GM19397 (cell line): Measurements from ENCODE around the gene FEN1.

Experiments used
- ATAC-seq: cut with Tn5 transposase; IDR thresholded peaks from one replicate; pipeline ENCODE4 v1.9.1; 2021; ENCODE audit warnings: mild to moderate bottlenecking, moderate library complexity; ENCODE audit not compliant: unreplicated experiment

The FEN1 gene

DNA sequence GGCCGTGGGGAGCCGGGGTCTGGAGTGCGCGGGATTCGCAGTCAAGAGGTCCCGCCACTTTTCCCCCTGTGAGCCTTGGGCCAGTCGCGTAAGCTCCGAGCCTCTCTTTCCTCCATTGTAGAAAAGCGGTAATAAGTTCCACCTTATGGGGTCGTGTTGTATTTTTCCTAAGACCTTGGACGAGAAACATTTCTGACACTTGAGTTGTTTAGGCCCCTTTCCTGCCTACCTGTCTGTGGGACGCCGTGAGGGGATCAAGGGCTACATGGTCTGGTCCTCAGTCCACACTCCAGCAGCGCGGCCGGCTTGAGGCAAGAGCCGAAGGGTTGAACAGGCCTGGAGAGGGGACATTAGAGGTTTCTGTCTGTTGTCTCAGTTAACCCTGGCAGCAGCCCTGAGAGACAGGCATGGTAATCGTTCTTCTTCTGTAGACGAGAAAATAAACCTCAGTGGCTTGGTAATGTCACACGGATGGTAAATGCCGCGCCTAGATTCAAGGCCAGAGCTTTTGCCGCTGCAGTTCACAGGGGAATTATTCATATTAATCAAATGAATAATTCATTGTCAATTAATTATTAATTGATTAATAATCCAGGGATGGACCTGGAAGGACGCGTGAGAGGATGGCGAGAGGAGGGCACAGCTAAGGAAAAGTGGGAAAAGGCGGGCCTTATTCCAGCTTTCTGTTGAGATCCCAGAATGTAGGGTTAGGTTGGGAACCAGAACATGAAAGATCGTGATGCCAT lies 545 bp downstream of the FEN1 start:
- no peak for ATAC-seq

DNA sequence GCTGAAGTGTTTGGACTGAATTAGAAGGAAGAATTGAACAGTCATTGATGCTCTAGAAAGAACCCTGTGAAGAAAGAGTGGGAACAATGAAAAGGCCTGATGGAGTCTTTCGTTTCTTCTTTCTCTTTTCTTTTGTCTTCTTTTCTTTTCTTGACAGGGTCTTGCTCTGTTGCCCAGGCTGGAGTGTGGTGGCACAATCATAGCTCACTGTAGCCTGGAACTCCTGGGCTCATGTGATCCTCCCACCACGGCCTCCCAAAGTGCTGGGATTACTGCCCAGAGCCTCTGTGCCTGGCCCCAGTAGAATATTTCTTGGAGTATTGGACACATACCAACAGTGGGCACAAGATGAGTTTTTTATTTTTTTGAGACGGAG lies 1.1 kb downstream of the FEN1 start:
- no peak for ATAC-seq

DNA sequence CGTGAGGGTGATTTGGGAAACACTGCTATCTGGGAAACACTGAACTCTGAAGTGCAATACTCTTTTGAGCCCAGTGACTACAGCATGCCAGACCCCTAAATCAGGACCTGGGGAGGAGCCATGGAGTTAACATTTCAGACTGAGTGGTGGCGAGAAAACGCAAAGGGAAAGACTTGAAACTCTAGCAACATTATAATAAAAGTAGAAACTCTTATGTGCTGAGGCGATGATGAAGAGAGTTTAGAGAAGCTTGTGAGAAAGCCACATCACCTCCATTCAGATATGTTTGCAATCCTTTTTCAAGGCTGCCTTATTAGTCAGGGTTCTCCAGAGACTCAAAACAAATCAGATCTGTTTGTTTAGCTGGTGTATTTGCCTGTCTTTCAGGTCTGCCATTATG lies 1.9 kb downstream of the FEN1 start:
- no peak for ATAC-seq

DNA sequence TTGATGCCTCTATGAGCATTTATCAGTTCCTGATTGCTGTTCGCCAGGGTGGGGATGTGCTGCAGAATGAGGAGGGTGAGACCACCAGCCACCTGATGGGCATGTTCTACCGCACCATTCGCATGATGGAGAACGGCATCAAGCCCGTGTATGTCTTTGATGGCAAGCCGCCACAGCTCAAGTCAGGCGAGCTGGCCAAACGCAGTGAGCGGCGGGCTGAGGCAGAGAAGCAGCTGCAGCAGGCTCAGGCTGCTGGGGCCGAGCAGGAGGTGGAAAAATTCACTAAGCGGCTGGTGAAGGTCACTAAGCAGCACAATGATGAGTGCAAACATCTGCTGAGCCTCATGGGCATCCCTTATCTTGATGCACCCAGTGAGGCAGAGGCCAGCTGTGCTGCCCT lies 2.7 kb downstream of the FEN1 start:
- no peak for ATAC-seq

DNA sequence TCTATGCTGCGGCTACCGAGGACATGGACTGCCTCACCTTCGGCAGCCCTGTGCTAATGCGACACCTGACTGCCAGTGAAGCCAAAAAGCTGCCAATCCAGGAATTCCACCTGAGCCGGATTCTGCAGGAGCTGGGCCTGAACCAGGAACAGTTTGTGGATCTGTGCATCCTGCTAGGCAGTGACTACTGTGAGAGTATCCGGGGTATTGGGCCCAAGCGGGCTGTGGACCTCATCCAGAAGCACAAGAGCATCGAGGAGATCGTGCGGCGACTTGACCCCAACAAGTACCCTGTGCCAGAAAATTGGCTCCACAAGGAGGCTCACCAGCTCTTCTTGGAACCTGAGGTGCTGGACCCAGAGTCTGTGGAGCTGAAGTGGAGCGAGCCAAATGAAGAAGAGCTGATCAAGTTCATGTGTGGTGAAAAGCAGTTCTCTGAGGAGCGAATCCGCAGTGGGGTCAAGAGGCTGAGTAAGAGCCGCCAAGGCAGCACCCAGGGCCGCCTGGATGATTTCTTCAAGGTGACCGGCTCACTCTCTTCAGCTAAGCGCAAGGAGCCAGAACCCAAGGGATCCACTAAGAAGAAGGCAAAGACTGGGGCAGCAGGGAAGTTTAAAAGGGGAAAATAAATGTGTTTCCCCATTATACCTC lies 3.3 kb downstream of the FEN1 start:
- no peak for ATAC-seq

DNA sequence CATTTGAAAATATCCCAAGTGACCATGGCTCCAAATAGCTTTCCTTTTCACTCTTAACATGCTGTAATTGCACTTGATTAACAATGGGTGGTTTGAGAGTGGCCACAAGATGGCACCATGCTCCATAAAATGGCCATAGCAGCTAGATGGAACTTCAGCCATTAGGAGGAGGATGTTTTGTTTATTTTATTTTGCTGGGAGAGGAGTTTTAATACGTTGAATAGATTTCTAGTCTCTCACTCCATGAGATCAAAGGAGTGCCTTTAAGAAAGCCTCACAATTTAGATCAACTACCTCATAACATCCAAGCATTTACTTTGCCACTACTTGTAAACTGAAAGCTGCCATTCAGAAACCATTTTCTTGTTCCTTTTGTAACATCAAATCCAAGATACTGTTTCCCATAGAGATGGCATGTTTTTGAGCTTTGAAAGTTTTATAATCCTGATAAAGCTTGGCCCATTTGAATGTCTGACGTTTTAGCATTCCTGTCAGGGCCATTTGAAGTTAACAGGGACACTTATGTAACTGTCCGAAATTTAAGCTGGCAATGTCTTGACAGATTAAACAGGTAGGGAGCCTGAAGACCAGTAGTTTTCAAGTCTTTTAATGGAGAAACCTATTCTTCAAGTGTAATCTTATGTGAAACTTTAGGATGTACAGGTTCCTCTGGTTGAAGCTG lies 4.7 kb downstream of the FEN1 start:
- ATAC-seq = no peak

DNA sequence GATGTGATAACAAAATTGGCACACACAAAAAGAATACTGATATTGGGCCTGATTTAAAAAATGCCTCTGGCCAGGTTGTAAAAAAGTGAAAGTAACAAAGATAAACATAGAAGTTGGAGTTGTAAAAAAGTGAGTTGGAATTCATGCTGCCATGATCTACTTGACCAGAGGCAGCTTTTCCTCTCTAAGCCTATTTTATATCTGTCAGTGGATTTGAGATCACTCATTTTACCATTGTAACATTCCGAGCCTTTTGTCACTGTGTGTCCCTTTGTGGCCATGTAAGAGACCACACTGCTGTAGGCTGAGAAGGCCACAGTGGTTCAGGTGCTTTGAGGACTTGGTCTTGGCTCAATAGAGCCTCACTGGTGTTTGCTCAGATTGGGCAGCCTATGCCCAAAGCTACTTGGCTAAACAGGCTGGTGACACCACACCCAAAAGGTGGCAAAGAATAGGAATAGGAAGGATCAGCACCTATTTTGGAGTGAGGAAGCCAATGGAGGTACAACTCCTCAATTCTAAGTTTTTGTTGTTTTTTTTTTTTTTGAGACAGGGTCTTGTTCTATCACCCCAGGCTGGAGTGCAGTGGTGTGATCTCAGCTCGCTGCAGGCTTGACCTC lies 7.1 kb downstream of the FEN1 start:
- no peak for ATAC-seq

DNA sequence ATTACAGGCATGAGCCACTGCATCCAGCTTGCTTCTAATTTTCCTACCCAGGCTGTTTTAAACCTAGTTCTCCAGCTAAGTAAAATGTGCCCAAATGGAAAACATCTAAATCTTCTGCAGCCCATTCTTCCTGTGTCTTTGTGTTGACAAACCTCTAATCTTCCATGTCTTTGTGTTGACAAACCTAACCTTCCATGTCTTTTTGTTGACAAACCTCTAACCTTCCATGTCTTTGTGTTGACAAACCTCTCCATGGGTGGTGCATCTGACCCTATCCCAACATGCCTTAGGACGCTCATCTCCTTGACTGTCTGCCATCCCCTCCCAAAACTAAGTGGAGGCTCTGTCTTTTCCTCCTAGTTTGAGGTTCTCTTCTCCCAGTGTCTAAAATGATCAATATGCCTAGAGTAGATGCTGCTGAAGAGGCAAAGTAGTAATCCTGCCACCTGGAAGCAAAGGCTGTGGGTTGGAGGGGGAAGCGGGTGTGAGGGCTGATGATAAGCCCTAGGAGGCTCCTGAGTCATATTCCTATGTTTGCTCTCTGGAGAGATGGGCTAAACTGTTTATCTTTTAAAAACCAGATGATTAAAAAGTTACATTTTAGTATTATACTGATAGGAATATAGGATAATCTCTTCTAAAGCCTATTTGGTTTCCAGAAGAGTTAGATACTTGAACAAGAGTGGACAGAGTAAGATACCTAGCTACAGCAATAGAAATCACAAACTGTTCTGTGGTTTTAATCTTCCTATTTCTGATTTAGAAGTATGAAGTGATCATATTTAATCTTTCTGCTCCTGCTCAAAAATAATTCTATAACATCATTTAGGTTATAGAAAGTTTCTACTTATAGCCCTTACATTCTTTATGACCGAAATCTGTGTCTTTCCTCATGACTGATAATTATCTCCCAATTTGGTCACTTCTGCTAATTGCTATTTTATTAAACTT lies 7.9 kb downstream of the FEN1 start:
- ATAC-seq = no peak

DNA sequence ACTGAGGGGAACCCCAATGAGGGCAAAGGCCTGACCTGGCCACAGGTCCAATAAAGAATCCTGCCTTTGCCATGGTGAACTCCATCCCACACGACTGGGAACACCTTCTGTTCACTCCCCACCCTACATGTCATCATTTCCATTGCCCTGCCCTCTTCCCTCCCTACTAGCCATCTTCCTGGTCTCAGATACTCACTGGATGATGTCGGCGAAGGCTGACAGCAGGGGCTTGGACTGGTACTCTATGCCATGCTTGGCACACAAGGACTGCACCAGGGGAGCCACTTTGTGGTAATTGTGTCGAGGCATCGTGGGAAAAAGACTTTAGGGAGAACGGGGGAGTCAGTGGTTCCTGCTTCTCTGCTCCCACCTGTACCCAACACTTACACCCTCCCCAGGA lies 9.9 kb downstream of the FEN1 start:
- ATAC-seq = no peak

DNA sequence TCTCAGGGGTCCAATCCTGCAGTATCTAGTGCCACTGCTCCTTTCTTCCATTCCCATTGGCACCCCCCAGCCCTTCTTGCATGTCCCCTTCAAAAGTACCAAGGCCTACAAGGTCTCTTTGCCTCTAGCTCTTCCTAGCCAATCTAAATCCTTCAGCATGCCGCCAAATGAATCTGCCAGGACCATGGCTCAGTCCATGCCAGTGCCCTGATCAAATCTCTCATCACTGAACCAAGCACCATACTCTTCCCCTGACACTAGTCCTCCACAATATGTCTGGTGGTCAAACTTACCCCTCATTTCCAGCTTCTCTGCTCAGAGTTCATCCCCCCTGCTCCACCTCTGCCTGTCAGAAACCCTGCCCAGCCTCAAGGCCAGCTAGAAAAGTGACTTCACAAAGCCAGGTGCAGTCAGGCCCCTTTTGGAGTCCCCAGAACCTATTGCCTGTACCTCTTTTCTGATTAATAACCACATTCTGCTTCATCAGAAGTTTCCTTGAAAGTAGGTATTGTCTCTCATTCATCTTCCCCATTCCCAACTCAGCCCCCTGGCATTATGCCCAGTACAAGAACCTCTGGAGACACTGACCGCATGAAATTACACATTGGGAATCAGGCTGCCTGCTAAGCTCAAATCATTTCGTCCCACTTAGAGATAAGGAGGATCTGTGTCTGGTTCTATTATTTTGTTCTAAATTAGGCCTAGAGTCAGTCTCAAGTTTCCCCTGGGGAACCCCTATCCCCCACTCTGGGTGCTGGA lies 11.4 kb downstream of the FEN1 start:
- no peak for ATAC-seq

DNA sequence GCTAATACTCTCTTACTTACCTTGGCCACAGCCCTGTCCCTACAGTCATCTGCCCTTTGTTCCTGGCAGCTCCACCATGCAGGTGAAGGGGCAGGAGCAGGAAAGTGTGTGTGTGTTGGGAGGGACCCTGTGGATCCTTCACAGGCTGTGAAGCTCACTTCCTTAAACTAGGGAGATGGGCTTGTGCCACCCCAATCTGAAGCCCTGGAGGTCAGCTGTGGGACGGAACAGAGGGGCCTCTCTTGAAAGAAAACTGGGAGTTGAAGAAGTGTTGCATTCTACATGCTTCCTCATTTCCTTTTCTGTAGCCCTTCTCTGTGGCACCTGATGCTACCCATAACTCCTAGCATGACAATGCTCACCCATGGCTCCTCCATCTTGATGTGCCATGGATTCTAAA lies 12.4 kb downstream of the FEN1 start:
- ATAC-seq = no peak

DNA sequence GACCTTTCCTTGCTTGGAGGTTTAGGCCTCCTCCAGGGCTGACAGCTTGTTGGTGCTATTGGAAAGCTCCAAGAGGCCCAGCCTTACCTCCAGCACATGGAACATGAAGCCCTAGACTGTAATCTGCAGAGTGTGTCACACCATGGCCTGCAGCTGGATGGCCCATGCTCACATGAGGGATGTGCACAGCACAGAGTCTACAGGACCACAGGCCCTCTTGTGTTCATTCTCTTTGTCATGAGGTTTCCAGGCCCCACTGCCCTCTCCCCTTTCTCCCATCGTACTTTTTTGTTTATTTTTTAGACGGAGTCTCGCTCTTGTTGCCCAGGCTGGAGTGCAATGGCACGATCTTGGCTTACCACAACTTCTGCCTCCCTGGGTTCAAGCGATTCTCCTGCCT lies 14.1 kb downstream of the FEN1 start:
- no peak for ATAC-seq

DNA sequence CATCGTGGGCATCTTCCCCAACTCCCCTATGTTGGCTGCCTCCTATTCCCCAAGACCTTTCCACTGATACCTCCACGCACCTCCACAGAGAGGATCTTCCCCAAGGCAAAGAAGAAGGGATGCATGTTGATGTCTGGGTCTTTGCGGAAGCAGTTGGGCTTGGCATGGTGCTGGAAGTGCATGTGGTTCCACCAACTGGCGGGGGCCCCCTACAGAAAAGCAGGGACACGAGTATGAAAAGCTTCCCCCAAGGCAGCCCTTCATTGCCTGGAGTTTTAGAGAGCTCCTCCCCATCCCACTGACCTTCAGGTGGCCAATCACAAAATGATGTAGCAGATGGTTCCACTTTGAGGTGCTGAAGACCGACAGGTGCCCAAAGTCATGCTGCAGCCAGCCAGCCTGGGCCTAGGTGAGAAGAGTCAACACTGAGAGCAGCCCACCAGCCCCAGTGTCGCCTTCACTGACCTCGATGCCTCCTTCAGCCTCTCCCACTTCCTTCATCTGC lies 18.0 kb downstream of the FEN1 start:
- no peak for ATAC-seq

DNA sequence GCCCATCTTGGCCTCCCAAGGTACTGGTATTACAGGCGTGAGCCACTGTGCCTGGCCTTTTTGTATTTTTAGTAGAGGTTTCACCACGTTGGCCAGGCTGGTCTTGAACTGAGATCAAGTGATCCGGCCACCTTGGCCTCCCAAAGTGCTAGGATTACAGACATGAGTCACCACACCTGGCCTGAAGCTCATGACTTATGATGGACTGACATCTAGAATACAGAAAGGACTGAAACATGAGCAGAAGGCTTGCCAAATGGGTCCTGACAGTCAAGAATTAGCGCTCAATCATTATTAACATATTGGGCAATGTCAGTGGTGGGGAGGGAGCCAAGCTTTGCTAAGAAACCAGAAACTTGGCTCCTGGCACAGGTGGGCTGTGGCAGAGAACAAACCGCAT lies 19.1 kb downstream of the FEN1 start:
- no peak for ATAC-seq

DNA sequence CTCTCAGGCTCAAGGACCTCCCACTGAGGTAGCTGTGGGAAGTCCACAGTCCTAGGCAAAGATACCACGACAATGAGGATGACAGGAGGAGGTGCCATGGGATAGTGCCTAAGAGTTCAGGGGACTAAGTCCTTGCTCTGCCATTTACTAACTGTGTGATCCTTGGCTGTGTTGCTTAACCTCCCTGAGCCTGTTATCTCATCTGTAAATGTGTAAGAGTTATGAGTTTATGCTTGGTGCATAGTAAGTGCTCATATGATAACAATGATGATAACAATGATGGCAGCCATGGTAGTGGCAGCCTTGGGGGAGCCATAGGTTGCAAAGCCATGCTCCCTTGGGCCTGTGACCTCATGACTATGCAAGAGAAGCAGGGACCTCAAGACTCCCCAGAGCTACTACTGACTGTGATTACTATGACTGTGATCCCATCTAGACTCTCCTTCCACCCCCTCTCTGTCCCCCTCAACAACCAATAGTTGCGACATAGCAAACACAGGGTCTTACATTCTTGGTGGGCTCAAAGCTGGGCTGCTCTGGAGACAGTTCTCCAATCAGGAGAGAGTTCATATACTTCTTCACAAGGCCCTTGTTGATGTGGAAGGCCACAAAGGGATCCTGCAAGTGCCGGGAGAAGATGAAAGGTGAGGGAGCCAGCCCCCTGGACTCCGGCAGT lies 20.2 kb downstream of the FEN1 start:
- ATAC-seq = no peak

DNA sequence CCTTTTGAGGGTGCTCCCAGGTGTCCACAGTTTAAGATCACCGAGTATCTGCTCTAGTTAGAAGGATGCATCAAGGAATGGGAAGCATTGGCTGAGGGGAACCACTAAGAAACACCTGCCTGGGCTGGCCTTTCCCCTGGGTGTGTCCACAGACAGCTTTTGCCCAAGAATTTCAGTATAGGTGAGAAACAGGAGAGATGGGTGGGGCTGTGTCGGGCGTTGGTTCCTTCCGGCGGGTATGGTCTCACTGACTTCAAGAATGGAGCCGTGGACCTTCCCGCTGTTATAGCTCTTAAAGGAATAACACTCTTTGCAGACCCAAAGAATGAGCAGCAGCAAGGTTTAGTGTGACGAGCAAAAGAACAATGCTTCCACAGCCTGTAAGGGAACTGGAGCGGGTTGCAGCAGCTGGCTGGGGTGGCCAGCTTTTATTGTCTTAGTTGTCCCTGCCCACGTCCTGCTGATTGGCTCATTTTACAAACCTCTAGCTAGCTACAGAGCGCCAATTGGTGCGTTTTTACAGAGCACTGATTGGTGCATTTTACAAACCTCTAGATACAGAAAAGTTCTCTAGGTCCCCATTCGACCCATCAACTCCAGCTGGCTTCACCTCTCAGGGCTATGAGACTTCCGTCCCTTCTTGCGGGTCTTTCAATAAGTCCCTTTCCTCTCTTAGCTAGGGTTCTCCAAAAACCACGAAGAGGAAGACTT lies 21.7 kb downstream of the FEN1 start:
- no peak for ATAC-seq

DNA sequence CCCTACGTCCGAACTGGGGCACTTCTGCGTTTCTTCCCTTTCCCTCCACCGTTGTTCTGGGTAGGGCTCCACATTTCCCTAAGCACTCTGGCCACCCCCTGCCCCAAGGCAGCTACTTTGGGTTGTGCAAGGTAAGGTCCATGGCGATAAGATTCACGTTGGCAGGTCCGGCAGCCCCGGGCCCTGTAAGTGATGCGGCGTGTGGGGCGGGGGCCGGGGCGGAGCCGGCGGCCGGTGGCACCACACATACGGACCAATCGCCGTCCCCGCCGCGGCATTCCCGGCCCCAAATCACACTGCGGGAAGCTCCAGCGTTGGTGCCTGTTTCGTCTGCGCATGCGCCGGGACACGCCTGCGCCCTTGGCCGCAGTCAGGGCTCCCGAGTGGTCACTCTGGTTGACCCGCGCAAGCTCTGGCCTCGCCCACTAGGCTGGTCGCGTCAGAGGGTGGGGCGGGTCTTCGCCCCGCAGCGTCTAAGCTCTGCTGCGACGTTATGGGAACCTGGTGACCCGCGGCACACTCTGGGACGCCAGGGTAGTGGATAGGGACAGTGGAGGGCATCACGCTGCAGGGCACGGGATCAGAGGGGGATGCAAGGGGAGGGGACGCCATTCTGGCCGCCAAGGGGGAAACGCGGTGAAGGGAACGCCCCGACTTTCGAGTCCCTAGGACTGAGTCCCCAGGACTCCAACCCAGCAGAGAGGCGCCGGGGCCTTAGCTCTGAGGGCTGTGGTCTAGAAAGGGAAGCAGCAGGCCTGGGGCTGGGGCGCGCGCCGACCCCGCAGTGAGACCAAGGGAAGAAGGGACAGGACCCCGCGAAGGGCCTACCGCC lies 22.5 kb downstream of the FEN1 start:
- peak; percentile 56 for ATAC-seq
